ENCODE measurements around the gene FAM240A. TPM values are rescaled to one million over a fixed set of nuclear protein-coding genes. Genes with fewer than 3 reads are reported as not detected.

FAM240A gene
- total and polyA plus RNA-seq, 2 experiments from 2014 or later: 0.18 TPM; not detected in 1

DNA sequence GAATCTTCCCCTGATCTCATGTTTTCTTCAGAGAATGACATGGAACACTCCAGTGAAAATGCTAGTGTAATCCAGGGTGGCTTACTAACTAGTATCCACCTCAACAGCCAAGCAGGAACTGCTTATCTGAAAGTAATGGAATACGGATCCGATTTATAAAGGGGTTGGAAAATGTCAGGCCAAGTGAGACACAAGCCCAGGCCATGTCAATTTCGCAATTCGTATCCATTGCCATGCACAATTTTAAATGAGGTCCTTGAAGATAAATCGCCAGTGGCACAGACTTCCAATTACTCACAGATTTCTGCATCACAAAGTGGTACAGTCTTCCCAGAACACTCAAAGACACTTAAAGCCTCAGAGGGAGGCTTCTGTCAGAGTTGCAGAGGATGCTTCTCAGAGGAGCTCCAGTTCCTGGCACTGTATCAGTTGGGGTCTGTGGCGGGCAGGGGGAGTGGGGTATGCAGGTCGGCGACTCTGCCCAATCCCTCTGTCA, 16.5 kb upstream of the FAM240A start:
- no peak overlapping the region for H3K27ac Mint-ChIP-seq
- H3K9me2 ChIP-seq (ENCODE audit: insufficient read depth): peaks cover 18% of the 10 kb centered on the region
- H3K27ac ChIP-seq (ENCODE audit: low read depth): no peak overlapping the region
- H3K79me2 ChIP-seq (replicated peaks; ENCODE audit: insufficient read depth): no peaks in the 10 kb centered on the region
- H4K20me1 ChIP-seq (replicated peaks; ENCODE audit: insufficient read depth): no peaks in the 10 kb centered on the region
- no peaks in the 10 kb centered on the region for H3K27me3 ChIP-seq (ENCODE audit: insufficient read depth)
- peaks cover 32% of the 10 kb centered on the region for H3K36me3 Mint-ChIP-seq (ENCODE audit: low read depth)
- DNase-seq (ENCODE audit: low spot score) (no peak), ATAC-seq (no peak)
- TF ChIP-seq ETS1 (IDR thresholded peaks at IDR 0.05): no peak
- TF ChIP-seq EZH2phosphoT487 (IDR thresholded peaks at IDR 0.05; ENCODE audit: unreplicated experiment): no peak
- TF ChIP-seq ZNF462 (CRISPR knock-in tag; IDR thresholded peaks at IDR 0.05): no peak
- TF ChIP-seq EZH2 (IDR thresholded peaks at IDR 0.05; ENCODE audit: low read depth, unreplicated experiment): no peak
- no peak for TF ChIP-seq REST (IDR thresholded peaks at IDR 0.05; ENCODE audit: unreplicated experiment)
- no peak for TF ChIP-seq JUNB (IDR thresholded peaks at IDR 0.05; ENCODE audit: unreplicated experiment)
- no peak for TF ChIP-seq ZNF114 (CRISPR knock-in tag; IDR thresholded peaks at IDR 0.05)
- TF ChIP-seq POLR2AphosphoS5 (IDR thresholded peaks at IDR 0.05; ENCODE audit: low read depth): no peak
- H3K4me3 Mint-ChIP-seq: no peak overlapping the region
- H3K27me3 Mint-ChIP-seq (ENCODE audit: insufficient read depth, low read depth, poor library complexity): peaks cover 10% of the 10 kb centered on the region
- no peak overlapping the region for H3K4me3 ChIP-seq
- peaks cover 14% of the 10 kb centered on the region for H3K4me1 ChIP-seq (ENCODE audit: insufficient read depth)
- peaks cover 16% of the 10 kb centered on the region; the same call in 1 of the 2 replicates for H3K36me3 ChIP-seq (ENCODE audit: insufficient read depth)
- peaks cover 41% of the 10 kb centered on the region for H3K9me3 Mint-ChIP-seq
- H3K4me1 Mint-ChIP-seq: peaks cover 27% of the 10 kb centered on the region
- no peak overlapping the region for H2AFZ ChIP-seq
- H3F3A ChIP-seq (replicated peaks; ENCODE audit: low read depth): peaks cover 3% of the 10 kb centered on the region; the same call in 1 of the 2 replicates
- no peak overlapping the region for H3K4me2 ChIP-seq

All from GM23338 (cell line).